ENCODE measurements around the gene ACER1. TPM values are rescaled to one million over a fixed set of nuclear protein-coding genes. Genes with fewer than 3 reads are reported as not detected.

ACER1 gene
- total RNA-seq, 2 donors from 2014 or later = 5.3 TPM; not detected in 1

DNA sequence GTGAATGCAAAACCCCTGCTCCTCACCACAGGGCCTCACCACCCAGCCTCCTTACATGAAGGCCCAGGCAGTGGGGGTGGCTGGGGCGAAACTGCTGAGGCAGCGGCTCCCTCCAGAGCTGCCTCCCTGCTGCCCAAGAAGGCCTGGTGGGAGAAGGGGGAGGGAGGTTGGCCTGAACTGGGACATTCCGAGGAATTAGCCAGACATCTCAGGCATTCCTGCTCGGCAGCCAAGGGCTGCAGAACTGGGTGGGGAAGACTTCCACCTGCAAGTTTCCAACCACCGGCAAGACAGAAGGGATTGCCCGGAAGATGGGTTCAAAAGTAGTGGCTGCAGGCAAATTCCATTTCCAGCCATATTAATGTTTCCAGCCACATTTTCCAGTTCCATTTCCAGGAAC, 44.6 kb upstream of the ACER1 start:
- H3K27ac ChIP-seq = no peak overlapping the region
- no peak overlapping the region for H3K4me3 ChIP-seq
- peaks cover 22 to 28% of the 10 kb centered on the region in 2 donors for H3K36me3 ChIP-seq
- DNase-seq (ENCODE audit: low spot score) = no peak
- peaks cover 3% of the 10 kb centered on the region for H3K4me1 ChIP-seq (replicated peaks)
- 34% methylated on average over 6 of the region's 6 CpGs for WGBS
- intact Hi-C loops (cut with DNase I) = no loop called here
- H3K9me3 ChIP-seq = no peaks in the 10 kb centered on the region
- no peaks in the 10 kb centered on the region for H3K27me3 ChIP-seq (replicated peaks; ENCODE audit: insufficient read depth)
- TF ChIP-seq, protein P1, sequence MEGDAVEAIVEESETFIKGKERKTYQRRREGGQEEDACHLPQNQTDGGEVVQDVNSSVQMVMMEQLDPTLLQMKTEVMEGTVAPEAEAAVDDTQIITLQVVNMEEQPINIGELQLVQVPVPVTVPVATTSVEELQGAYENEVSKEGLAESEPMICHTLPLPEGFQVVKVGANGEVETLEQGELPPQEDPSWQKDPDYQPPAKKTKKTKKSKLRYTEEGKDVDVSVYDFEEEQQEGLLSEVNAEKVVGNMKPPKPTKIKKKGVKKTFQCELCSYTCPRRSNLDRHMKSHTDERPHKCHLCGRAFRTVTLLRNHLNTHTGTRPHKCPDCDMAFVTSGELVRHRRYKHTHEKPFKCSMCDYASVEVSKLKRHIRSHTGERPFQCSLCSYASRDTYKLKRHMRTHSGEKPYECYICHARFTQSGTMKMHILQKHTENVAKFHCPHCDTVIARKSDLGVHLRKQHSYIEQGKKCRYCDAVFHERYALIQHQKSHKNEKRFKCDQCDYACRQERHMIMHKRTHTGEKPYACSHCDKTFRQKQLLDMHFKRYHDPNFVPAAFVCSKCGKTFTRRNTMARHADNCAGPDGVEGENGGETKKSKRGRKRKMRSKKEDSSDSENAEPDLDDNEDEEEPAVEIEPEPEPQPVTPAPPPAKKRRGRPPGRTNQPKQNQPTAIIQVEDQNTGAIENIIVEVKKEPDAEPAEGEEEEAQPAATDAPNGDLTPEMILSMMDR (IDR thresholded peaks at IDR 0.05) = no peak
- no peak for TF ChIP-seq POLR2A (IDR thresholded peaks at IDR 0.05)

GRCh38 chr19:6376512-6377190, 43.2 kb upstream of the ACER1 start:
- intact Hi-C loops (cut with DNase I) = no loop called here
- no peak for DNase-seq (ENCODE audit: low spot score)
- no peak overlapping the region for H3K4me3 ChIP-seq
- 68% methylated on average over 19 of the region's 19 CpGs for WGBS
- H3K27ac ChIP-seq = no peak overlapping the region
- peaks cover 16 to 23% of the 10 kb centered on the region in 2 donors for H3K36me3 ChIP-seq
- no peak for TF ChIP-seq POLR2AphosphoS5 (IDR thresholded peaks at IDR 0.05)
- TF ChIP-seq, protein P1 (IDR thresholded peaks at IDR 0.05) = no peak
- no peak for TF ChIP-seq POLR2A (IDR thresholded peaks at IDR 0.05)
- H3K4me1 ChIP-seq (replicated peaks) = peaks cover 3% of the 10 kb centered on the region
- H3K27me3 ChIP-seq (replicated peaks; ENCODE audit: insufficient read depth) = no peaks in the 10 kb centered on the region
- no peaks in the 10 kb centered on the region for H3K9me3 ChIP-seq

DNA sequence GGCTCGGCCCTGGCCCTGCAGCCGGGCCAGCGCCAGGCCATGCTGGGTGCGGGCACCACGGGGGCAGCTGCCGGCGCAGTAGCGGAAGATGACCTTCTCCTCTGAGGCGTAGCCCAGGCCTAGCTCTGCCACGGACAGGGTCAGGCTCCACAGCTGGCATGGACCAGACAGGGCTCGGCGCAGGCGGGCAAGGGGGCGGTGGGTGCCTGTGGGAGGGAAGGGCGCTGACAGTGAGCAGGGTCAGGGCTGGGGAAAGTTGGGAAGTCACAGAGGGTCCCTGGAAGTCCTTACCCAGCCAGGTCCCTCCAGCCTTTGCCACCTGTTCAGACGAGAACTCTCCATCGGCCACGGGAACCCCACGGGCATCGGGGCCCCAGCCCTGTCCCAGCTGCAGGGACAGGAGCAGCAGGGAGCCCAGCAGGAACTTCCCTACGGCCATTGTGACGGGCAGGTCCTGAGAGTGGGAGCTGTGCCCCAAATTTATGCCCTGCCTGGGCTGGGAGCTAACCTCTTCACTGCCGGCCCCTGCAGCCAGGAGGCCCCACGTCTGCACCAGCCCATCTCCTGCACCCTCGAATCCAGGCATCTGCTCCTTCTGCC, 42.1 kb upstream of the ACER1 start, which contains the start of gene PSPN:
Gene PSPN, minus strand, starts transcription at position 523 of the 600 bp plus-strand sequence. Its CDS starts 84 bp downstream, at position 439.
- Histone ChIP-seq H3K4me1 (replicated peaks) (peaks cover 3% of the 10 kb centered on the region), H3K9me3 (no peaks in the 10 kb centered on the region), H3K4me3 (no peak within 1 kb of the TSS), H3K36me3 (peaks cover 9 to 12% of the 10 kb centered on the region in 2 donors), H3K27ac (no peak within 1 kb of the TSS), H3K27me3 (replicated peaks; ENCODE audit: insufficient read depth) (no peaks in the 10 kb centered on the region)
- DNase-seq (ENCODE audit: low spot score) = no peak
- 87% methylated on average over 20 of the region's 25 CpGs for WGBS
- TF ChIP-seq POLR2AphosphoS5 (IDR thresholded peaks at IDR 0.05) (no peak), POLR2A (IDR thresholded peaks at IDR 0.05) (no peak)
- TF ChIP-seq, protein P1 (IDR thresholded peaks at IDR 0.05) = no peak
- intact Hi-C loops (cut with DNase I) = no loop called here

DNA sequence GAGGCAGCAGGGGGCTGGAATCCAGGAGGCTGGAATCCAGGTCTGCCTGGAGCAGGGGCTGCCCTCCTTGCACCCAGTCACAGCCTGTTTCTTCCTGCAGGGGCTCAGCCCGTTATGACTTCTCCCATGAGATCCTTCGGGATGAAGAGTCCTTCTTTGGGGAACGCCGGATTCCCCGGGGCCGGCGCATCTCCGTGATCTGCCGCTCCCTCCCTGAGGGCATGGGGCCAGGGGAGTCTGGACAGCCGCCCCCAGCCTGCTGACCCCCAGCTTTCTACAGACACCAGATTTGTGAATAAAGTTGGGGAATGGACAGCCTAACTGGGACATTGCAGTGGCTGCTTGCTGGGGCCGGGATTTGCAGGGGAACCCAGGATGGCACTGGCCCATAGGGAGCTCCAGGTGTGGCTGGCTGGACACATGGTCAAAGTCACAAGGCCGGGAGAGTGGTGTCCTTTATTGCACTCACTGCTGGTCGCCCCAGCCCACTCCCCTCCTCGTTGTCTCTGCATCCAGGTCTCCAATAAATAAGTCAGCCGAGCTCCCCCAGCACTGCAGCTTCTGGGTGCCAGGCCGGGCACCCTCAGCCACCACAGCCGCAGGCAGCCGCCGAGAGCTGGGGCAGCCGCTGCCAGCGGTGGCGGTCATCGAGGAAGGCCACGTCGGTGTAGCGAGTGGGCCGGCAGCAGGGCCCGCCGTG, 41.4 kb upstream of the ACER1 start:
- Histone ChIP-seq H3K9me3 (no peaks in the 10 kb centered on the region), H3K4me3 (no peak overlapping the region), H3K4me1 (replicated peaks) (peaks cover 3% of the 10 kb centered on the region), H3K27me3 (replicated peaks; ENCODE audit: insufficient read depth) (no peaks in the 10 kb centered on the region), H3K27ac (no peak overlapping the region), H3K36me3 (peaks cover 3 to 5% of the 10 kb centered on the region in 2 donors)
- TF ChIP-seq POLR2A (IDR thresholded peaks at IDR 0.05) (no peak), POLR2AphosphoS5 (IDR thresholded peaks at IDR 0.05) (no peak)
- TF ChIP-seq, protein P1 (IDR thresholded peaks at IDR 0.05) = no peak
- 72% methylated on average over 15 of the region's 29 CpGs for WGBS
- intact Hi-C loops (cut with DNase I) = loop anchor here (5.0 kb wide), 1 partner anchor 98 kb away; the partner anchor contains the start of gene MLLT1
- no peak for DNase-seq (ENCODE audit: low spot score)

Data from prostate gland (tissue), 2 donors.